HCEC 1CT (cell line): ENCODE data around the gene KCNJ15.
"Not testable (repeated sequence)": the region's sequence is repeated elsewhere in the genome, so short reads cannot be mapped to it uniquely, and the experiment has no call there.

ENCODE experiments used
- DNase-seq: peaks from one replicate; pipeline ENCODE4 v3.0.0-alpha.2; 2017

The KCNJ15 gene

GRCh38 chr21:38256599-38257302, at the start of gene KCNJ15:
KCNJ15 (plus strand) TSS chr21:38256991; CDS start chr21:38299262, 42,271 bp downstream.
- no peak for DNase-seq

GRCh38 chr21:38208118-38208517, 48.7 kb upstream of the KCNJ15 start:
- no peak for DNase-seq

DNA sequence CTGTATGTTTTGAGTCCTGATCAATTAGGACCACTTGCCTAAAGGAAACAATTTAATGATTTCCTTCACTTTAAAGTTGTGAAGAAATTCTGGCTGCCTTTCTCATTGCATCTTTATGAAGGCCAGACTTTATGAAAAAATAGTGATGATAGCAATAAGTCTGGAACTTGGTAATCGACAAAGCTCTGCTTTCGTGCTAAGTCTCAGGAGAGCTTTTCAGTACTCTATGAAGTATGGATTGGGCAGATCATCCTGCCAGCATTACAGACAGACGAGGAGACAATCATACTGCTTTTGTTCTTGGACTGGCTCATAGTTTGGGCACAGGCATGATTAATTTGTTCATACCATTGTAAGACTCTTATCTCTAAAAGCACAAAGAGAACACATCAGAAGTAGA, 45.5 kb upstream of the KCNJ15 start:
- no peak for DNase-seq

DNA sequence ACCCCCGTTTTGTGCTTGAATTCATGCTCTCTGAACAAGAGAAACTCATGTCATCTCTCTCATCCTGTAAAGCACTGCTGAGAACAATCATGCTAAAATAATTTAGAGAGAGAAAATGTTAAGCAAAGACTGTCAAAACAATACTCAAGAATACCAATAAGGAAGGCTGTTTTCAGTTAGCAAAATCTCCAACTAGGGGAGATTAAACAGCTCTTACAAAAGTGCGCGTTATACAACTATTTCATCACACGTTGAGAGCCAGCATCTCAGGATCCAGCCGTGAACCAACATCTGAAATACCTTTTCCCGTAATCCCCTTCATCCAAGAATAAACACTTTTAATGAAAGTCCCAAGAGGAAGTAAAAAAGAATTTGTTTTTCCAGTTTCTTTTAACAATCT, 44.1 kb upstream of the KCNJ15 start:
- no peak for DNase-seq

DNA sequence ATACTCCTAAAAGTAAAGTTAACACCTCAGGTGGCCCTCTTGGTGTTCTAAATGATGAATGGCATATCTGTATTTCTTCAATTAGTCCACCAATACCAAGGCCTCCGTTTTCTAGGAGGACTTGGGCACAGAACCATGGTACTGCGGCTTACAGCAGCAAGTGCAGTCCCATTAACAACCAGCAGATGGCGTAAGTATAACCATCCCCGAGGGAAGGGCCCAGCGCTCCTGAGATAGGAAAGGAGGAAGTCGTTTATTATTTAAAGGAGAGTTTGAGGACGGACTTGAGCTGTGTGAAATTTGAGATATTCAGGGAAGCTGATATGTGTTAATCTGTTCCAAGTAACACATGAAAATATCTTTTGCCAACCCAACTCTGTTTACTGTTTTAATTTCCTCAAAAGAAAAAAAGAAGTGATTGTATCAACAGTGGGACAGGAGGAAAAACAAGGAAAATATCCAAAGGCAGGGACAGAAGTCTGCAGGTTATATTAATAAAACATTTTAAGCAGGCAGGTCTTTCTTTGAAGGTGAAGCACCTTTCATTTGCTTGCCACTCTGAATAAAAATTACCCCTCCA, 37.7 kb upstream of the KCNJ15 start:
- peak; percentile 80 for DNase-seq

- no peak for DNase-seq
These were observed 36.5 kb upstream of the KCNJ15 start for GRCh38 chr21:38220270-38220737.

- DNase-seq, result peak; percentile 67
These were observed 35.2 kb upstream of the KCNJ15 start for GRCh38 chr21:38221594-38221993.

GRCh38 chr21:38223893-38224540, 32.8 kb upstream of the KCNJ15 start:
- DNase-seq, result no peak

- no peak for DNase-seq
These were observed 29.4 kb upstream of the KCNJ15 start for GRCh38 chr21:38227401-38227800.

DNA sequence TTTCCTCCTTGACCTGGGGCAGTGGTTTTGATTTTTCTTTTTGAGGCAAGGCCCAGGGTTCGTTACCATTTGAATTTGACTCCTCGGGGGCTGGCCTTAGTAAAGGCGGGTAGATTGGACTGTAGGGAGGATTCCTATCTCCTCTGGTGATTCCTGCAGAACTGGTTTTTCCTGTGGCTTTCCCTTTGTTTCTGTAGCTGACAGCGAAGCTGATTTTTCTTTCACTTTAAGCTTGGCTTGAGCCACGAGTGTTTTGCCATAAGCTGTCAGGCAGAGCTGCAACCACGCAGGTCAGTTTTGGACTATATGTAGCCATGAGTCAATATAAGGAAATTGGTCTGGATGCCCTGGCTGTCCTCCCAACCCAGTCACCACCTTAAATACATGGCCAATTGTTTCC, 28.7 kb upstream of the KCNJ15 start:
- no peak for DNase-seq

DNA sequence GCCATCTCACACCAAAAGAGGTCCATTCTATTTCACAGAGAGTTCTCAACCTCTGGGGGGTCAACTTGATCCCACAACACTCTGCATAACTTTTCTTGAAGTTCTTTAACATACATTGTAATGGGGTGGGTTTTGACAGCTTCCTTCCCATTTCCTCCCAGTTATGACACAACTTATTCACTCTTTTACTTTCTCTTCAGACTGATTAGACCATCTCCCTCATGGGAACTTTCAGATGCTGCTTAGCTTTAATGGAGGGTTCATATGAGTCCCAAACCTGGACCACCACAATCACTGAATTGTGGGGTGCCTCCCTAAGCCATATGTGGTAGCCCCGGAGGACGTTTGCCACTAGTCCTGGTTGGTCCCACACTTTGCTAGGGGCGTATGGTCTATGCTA, 28.3 kb upstream of the KCNJ15 start:
- DNase-seq, result no peak

DNA sequence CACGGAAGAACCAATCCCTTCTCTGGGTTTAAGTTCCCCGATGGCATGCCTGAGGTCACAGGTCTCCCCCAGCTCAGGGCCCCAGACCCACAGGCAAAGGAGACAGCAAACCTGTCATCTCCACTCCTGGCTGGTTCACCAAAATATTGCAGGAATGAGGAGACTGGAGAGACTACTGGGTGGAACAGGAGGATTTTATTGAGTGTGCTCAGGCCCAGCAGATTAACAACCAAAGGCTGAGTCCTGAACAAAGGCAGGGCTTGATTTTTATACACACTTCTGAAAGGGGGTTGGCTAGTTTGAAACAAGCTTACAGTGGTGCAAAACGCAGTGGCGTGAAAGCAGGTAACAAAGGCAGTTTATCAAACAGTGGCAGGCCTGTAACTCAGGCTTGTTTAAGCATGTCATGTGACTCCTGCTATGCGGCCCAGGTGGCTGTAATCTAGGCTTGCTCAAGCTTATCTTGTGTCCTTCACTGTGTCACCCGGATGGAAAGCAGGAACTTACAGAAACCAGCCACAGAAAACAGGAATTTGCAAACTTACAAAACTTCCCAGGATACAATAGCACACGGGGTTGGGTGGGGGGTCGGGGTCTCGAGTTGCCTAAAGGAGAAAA, 27.4 kb upstream of the KCNJ15 start:
- DNase-seq, result no peak

DNA sequence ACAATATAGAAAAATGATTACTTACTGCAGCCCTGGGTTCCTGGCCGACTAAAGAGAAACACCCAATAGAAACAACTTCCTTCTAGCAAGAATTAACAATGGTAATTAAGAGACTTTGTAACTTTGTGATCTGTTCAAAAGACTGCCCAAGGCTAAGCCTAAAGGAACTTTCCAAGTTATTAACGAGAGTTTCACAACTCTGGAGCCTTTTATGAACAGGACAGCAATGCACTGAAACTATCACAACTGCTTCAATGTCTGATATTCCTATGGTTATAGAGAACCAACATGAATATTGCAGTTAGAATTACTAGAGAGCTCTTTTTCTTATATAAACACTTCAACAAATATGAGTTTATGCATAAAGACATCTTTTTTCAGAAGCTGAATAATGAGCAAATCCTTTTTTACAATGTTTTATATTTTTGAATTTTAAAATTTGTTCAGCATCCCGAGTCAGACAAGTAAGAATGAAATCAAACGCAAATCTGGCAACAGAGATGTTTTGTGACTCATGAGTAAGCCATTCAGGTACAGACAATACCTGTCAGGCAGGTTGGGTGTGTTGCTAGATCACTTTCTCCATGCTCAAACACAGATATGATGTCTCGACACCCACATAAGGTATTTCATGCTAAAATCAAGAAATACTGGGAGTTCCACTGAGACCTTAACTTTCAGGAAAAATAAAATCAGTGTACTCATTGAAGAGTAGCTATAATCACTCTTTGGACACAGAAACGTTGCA, 22.2 kb upstream of the KCNJ15 start:
- no peak for DNase-seq

DNA sequence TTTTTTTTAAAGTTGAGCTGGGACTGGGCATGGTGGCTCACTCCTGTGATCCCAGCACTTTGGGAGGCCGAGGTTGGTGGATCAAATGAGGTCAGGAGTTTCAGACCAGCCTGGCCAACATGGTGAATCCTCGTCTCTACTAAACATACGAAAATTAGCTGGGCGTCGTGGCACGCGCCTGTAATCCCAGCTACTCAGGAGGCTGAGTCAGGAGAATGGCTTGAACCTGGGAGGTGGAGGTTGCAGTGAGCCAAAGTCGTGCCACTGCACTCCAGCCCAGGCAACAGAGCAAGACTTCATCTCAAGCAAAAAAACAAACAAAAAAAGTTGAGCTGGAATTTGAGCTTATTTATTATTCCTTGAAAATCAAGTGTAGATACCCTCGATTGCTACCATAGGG, 21.5 kb upstream of the KCNJ15 start:
- not testable (repeated sequence) for DNase-seq

- peak; percentile 18 for DNase-seq
These were observed 20.6 kb upstream of the KCNJ15 start for GRCh38 chr21:38236232-38236631.

GRCh38 chr21:38239672-38240071, 17.1 kb upstream of the KCNJ15 start:
- DNase-seq, result no peak

DNA sequence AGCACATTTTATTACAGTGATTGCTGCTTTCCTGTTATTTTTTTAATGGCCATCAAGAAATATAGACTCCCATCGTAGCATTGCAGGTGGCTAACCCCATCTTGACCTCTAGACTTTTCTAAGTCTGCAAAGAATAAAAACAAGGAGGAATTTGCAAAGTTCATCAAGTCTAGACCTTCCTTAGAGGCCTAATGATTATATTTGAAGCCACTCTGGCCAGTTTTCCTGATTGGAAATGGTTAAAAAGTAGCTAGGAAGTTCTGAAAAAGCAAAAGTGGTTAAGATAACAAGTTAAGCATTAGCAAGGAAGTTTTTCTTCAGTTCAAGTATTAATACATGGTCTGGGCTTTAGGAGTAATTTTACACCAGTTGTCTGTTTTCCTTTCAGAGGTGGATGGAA, 16.7 kb upstream of the KCNJ15 start:
- no peak for DNase-seq

- no peak for DNase-seq
These were observed 15.6 kb upstream of the KCNJ15 start for GRCh38 chr21:38241029-38241740.

- no peak for DNase-seq
These were observed 14.7 kb upstream of the KCNJ15 start for GRCh38 chr21:38242061-38242460.

- no peak for DNase-seq
These were observed 12.9 kb upstream of the KCNJ15 start for GRCh38 chr21:38243732-38244406.

- DNase-seq, result no peak
These were observed 12.4 kb upstream of the KCNJ15 start for GRCh38 chr21:38244407-38244787.
